Activated CD4-positive, alpha-beta T cell treated with anti-CD3 and anti-CD28 coated beads, Interleukin-2, amount 10 ng/mL, durations not matched to agents 7 days and 5 days (primary cell): ENCODE data around the gene ECE2. TPM values are rescaled to one million over a fixed set of nuclear protein-coding genes. Genes with fewer than 3 reads are reported as not detected.

ENCODE experiments used
- CTCF ChIA-PET: fragments of 350-600 bp; sonication (Branson Sonifier 250); formaldehyde crosslinking; loops from one replicate; lab custom pipeline; 2021; ENCODE audit warnings: antibody characterized with exemption; lab: Charles Lee
- POLR2A ChIA-PET: fragments of 350-600 bp; sonication (Branson Sonifier 250); formaldehyde crosslinking; loops from one replicate; lab custom pipeline; 2021; ENCODE audit warnings: antibody characterized with exemption; lab: Charles Lee
- DNase-seq: peaks from one replicate; pipeline ENCODE4 v3.0.0-alpha.2; 2020
- H3K27ac Mint-ChIP-seq: one replicate; pipeline ENCODE4 v1.8.0; 2021; ENCODE audit warnings: mild to moderate bottlenecking, moderate library complexity, mixed read lengths
- H3K27me3 Mint-ChIP-seq: one replicate; pipeline ENCODE4 v1.8.0; 2021; ENCODE audit warnings: mixed read lengths
- H3K36me3 Mint-ChIP-seq: one replicate; pipeline ENCODE4 v1.8.0; 2021; ENCODE audit warnings: low read depth, mixed read lengths
- H3K4me1 Mint-ChIP-seq: one replicate; pipeline ENCODE4 v1.8.0; 2021; ENCODE audit warnings: mixed read lengths
- H3K4me3 Mint-ChIP-seq: one replicate; pipeline ENCODE4 v1.8.0; 2021; ENCODE audit warnings: mild to moderate bottlenecking, moderate library complexity, mixed read lengths
- H3K9me3 Mint-ChIP-seq: one replicate; pipeline ENCODE4 v1.8.0; 2021; ENCODE audit warnings: mixed read lengths
- total RNA-seq, 2 experiments: library from RNA; stranded (reverse); gene quantifications; one replicate each; pipeline ENCODE4 v1.2.3, GENCODE V29; 2021

Gene ECE2
- total RNA-seq, 2 experiments from 2014 or later: not detected

DNA sequence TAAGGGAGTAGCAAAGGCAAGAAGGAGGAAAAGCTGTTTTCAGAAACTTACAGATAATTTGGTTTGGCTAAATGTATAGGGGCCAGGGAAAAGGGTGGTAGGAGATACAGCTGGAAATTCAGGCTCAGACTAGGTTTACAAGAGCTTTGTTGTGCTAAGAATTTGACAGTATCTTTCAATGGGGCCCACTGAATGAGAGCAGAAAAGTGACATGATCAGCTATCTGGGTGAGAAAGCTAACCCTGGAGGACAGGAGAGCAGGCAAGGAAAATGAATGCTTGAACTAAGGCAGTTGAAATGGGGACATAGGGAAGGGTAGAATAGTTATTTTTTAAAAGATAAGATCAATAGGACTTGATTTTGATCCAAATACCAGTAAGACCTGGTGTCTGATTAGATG is 35.8 kb downstream of the ECE2 start:
- ChIA-PET POLR2A (no interaction called here), CTCF (interaction anchor here (0.6 to 1.3 kb wide), 3 partner anchors 11 to 467 kb away, joined by 3 to 4 read pairs (median 3); no protein-coding TSS in a partner anchor)
- Mint-ChIP-seq H3K9me3 (no peaks in the 10 kb centered on the region), H3K4me3 (no peak overlapping the region), H3K4me1 (peaks cover 10% of the 10 kb centered on the region), H3K36me3 (peaks cover 32% of the 10 kb centered on the region), H3K27ac (no peak overlapping the region), H3K27me3 (no peaks in the 10 kb centered on the region)
- DNase-seq: no peak

DNA sequence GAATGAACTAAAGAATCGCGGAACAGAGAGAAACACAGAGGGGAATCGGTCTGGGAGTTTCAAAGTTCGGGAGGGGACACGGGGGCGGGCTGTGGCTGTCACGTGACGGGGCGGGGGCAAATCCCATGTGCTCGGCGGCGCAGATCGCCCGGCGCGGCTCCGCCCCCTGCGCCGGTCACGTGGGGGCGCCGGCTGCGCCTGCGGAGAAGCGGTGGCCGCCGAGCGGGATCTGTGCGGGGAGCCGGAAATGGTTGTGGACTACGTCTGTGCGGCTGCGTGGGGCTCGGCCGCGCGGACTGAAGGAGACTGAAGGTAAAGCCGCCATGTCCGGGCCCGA is 38.5 kb downstream of the ECE2 start, which contains the start of gene EIF4G1:
Gene EIF4G1, plus strand, starts transcription at position 244 of the 337 bp plus-strand sequence. CDS start 1,191 bp downstream, outside the sequence.
- no peaks in the 10 kb centered on the region for H3K27me3 Mint-ChIP-seq
- POLR2A ChIA-PET: no interaction called here
- H3K4me3 Mint-ChIP-seq: peak within 1 kb of the TSS; percentile 83
- H3K4me1 Mint-ChIP-seq: peaks cover 30% of the 10 kb centered on the region
- peak; percentile 92 for DNase-seq
- H3K9me3 Mint-ChIP-seq: no peaks in the 10 kb centered on the region
- H3K36me3 Mint-ChIP-seq: peaks cover 29% of the 10 kb centered on the region
- CTCF ChIA-PET: no interaction called here
- H3K27ac Mint-ChIP-seq: peak within 1 kb of the TSS; percentile 92

- Mint-ChIP-seq H3K27ac (peak overlapping the region; percentile 92), H3K27me3 (no peaks in the 10 kb centered on the region), H3K9me3 (no peaks in the 10 kb centered on the region), H3K4me3 (peak overlapping the region; percentile 83), H3K36me3 (peaks cover 29% of the 10 kb centered on the region), H3K4me1 (peaks cover 35% of the 10 kb centered on the region)
- ChIA-PET CTCF (interaction anchor here (3.4 kb wide), 1 partner anchor 12 kb away, joined by 10 read pairs; no protein-coding TSS in a partner anchor), POLR2A (interaction anchor here (0.6 kb wide), 1 partner anchor 197 kb away, joined by 3 read pairs; no protein-coding TSS in a partner anchor)
- DNase-seq: peak; percentile 63
Observed at GRCh38 chr3:184314700-184315542, 39.1 kb downstream of the ECE2 start.

DNA sequence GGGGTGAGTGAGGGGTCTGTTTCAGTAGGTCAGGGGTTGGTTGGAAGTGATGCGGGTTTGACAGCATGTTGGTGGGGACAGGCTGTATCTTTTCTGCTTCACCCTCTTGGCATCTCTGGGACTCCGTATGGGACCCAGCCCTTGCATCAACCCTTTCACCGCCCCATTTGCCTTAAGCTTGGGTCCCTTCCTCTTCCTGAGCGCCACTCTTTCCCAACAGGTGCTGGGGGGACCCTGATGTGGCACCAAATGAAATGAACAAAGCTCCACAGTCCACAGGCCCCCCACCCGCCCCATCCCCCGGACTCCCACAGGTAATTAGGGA is 39.7 kb downstream of the ECE2 start:
- POLR2A ChIA-PET: interaction anchor here (0.6 kb wide), 1 partner anchor 197 kb away, joined by 3 read pairs; no protein-coding TSS in a partner anchor
- peak overlapping the region; percentile 83 for H3K4me3 Mint-ChIP-seq

GRCh38 chr3:184315871-184316661 is 40.2 kb downstream of the ECE2 start:
- Mint-ChIP-seq H3K4me1 (peaks cover 39% of the 10 kb centered on the region), H3K4me3 (peak overlapping the region; percentile 83), H3K27me3 (no peaks in the 10 kb centered on the region), H3K9me3 (no peaks in the 10 kb centered on the region), H3K36me3 (peaks cover 32% of the 10 kb centered on the region), H3K27ac (peak overlapping the region; percentile 92)
- POLR2A ChIA-PET: interaction anchor here (0.6 kb wide), 1 partner anchor 196 kb away, joined by 3 read pairs; no protein-coding TSS in a partner anchor
- no peak for DNase-seq
- CTCF ChIA-PET: interaction anchor here (0.9 to 3.4 kb wide), 4 partner anchors 9 to 19 kb away, joined by 3 to 10 read pairs (median 4); no protein-coding TSS in a partner anchor

More for the DNA sequence above, 39.7 kb downstream of the ECE2 start:
- peak overlapping the region; percentile 92 for H3K27ac Mint-ChIP-seq
- H3K36me3 Mint-ChIP-seq: peaks cover 27% of the 10 kb centered on the region
- DNase-seq: no peak
- CTCF ChIA-PET: interaction anchor here (0.9 to 3.4 kb wide), 4 partner anchors 10 to 20 kb away, joined by 3 to 10 read pairs (median 4); no protein-coding TSS in a partner anchor
- peaks cover 35% of the 10 kb centered on the region for H3K4me1 Mint-ChIP-seq
- no peaks in the 10 kb centered on the region for H3K9me3 Mint-ChIP-seq
- H3K27me3 Mint-ChIP-seq: no peaks in the 10 kb centered on the region

- peaks cover 39% of the 10 kb centered on the region for H3K36me3 Mint-ChIP-seq
- peaks cover 41% of the 10 kb centered on the region for H3K4me1 Mint-ChIP-seq
- peak overlapping the region; percentile 83 for H3K4me3 Mint-ChIP-seq
- DNase-seq: no peak
- peak overlapping the region; percentile 92 for H3K27ac Mint-ChIP-seq
- no peaks in the 10 kb centered on the region for H3K9me3 Mint-ChIP-seq
- H3K27me3 Mint-ChIP-seq: no peaks in the 10 kb centered on the region
- POLR2A ChIA-PET: no interaction called here
- CTCF ChIA-PET: interaction anchor here (3.4 kb wide), 1 partner anchor 10 kb away, joined by 10 read pairs; no protein-coding TSS in a partner anchor
Observed at GRCh38 chr3:184316792-184317191, 41.0 kb downstream of the ECE2 start.

DNA sequence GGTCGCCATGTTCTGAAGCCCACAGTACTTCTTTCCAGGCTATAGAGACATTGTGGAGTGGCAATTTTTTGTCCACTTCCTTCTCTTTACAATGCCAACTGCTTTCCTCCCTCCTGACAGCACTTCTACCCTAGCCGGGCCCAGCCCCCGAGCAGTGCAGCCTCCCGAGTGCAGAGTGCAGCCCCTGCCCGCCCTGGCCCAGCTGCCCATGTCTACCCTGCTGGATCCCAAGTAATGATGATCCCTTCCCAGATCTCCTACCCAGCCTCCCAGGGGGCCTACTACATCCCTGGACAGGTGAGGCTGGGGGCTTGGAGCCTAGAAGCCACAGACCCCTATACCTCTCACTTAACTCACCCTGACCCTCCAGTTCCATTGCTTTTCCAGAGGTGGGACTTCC is 41.4 kb downstream of the ECE2 start:
- H3K27me3 Mint-ChIP-seq: no peaks in the 10 kb centered on the region
- DNase-seq: no peak
- CTCF ChIA-PET: interaction anchor here (3.4 kb wide), 1 partner anchor 10 kb away, joined by 10 read pairs; no protein-coding TSS in a partner anchor
- no peak overlapping the region for H3K27ac Mint-ChIP-seq
- peaks cover 41% of the 10 kb centered on the region for H3K4me1 Mint-ChIP-seq
- POLR2A ChIA-PET: no interaction called here
- H3K9me3 Mint-ChIP-seq: no peaks in the 10 kb centered on the region
- peak overlapping the region; percentile 83 for H3K4me3 Mint-ChIP-seq
- peaks cover 40% of the 10 kb centered on the region for H3K36me3 Mint-ChIP-seq

GRCh38 chr3:184320104-184320445 is 44.3 kb downstream of the ECE2 start:
- CTCF ChIA-PET: interaction anchor here (0.6 to 1.3 kb wide), 4 partner anchors 13 to 455 kb away, joined by 4 to 5 read pairs (median 4); no protein-coding TSS in a partner anchor
- no peaks in the 10 kb centered on the region for H3K27me3 Mint-ChIP-seq
- H3K9me3 Mint-ChIP-seq: no peaks in the 10 kb centered on the region
- no peak overlapping the region for H3K4me3 Mint-ChIP-seq
- H3K27ac Mint-ChIP-seq: peak overlapping the region; percentile 9
- no peak for DNase-seq
- H3K4me1 Mint-ChIP-seq: peaks cover 39% of the 10 kb centered on the region
- POLR2A ChIA-PET: no interaction called here
- peaks cover 65% of the 10 kb centered on the region for H3K36me3 Mint-ChIP-seq

- DNase-seq: no peak
- H3K27ac Mint-ChIP-seq: no peak overlapping the region
- no peak overlapping the region for H3K4me3 Mint-ChIP-seq
- H3K4me1 Mint-ChIP-seq: peaks cover 30% of the 10 kb centered on the region
- no peaks in the 10 kb centered on the region for H3K27me3 Mint-ChIP-seq
- peaks cover 76% of the 10 kb centered on the region for H3K36me3 Mint-ChIP-seq
- POLR2A ChIA-PET: no interaction called here
- CTCF ChIA-PET: no interaction called here
- H3K9me3 Mint-ChIP-seq: no peaks in the 10 kb centered on the region
Observed at GRCh38 chr3:184321666-184322065, 45.8 kb downstream of the ECE2 start.

GRCh38 chr3:184322731-184323487 is 47.1 kb downstream of the ECE2 start:
- H3K4me1 Mint-ChIP-seq: peaks cover 18% of the 10 kb centered on the region
- POLR2A ChIA-PET: no interaction called here
- peak overlapping the region; percentile 64 for H3K27ac Mint-ChIP-seq
- no peak overlapping the region for H3K4me3 Mint-ChIP-seq
- CTCF ChIA-PET: no interaction called here
- no peaks in the 10 kb centered on the region for H3K27me3 Mint-ChIP-seq
- peaks cover 76% of the 10 kb centered on the region for H3K36me3 Mint-ChIP-seq
- no peaks in the 10 kb centered on the region for H3K9me3 Mint-ChIP-seq
- no peak for DNase-seq

GRCh38 chr3:184323696-184324095 is 47.9 kb downstream of the ECE2 start:
- ChIA-PET CTCF (no interaction called here), POLR2A (no interaction called here)
- DNase-seq: no peak
- Mint-ChIP-seq H3K27ac (no peak overlapping the region), H3K4me3 (no peak overlapping the region), H3K36me3 (peaks cover 80% of the 10 kb centered on the region), H3K27me3 (no peaks in the 10 kb centered on the region), H3K9me3 (no peaks in the 10 kb centered on the region), H3K4me1 (peaks cover 15% of the 10 kb centered on the region)

DNA sequence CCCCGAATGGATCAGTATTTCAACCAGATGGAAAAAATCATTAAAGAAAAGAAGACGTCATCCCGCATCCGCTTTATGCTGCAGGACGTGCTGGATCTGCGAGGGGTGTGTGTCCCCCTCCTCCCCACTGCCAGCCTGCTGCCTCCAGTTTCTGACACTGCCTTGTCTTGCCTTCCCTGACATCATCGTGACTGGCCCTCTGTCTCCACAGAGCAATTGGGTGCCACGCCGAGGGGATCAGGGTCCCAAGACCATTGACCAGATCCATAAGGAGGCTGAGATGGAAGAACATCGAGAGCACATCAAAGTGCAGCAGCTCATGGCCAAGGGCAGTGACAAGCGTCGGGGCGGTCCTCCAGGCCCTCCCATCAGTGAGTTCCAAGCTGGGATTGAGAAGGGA is 49.4 kb downstream of the ECE2 start:
- ChIA-PET CTCF (interaction anchor here (0.6 to 0.9 kb wide), 3 partner anchors 9 to 38 kb away, joined by 3 to 4 read pairs (median 4); no protein-coding TSS in a partner anchor), POLR2A (no interaction called here)
- Mint-ChIP-seq H3K9me3 (no peaks in the 10 kb centered on the region), H3K4me3 (no peak overlapping the region), H3K4me1 (peaks cover 6% of the 10 kb centered on the region), H3K27me3 (no peaks in the 10 kb centered on the region), H3K36me3 (peaks cover 87% of the 10 kb centered on the region), H3K27ac (peak overlapping the region; percentile 51)
- no peak for DNase-seq
